Fibroblast of lung (primary cell): ENCODE measurements around the gene CFAP107. TPM values are rescaled to one million over a fixed set of nuclear protein-coding genes. Genes with fewer than 3 reads are reported as not detected.

ENCODE experiments used
- DNase-seq, 2 donors: peaks; one replicate each; pipeline versions ENCODE4 v3.0.0 to v3.0.0-alpha.2; 2010; ENCODE audit warnings: low read depth in 2 of 2
- H2AFZ ChIP-seq: 2 replicates; pipeline ENCODE4 v1.5.1; 2012; ENCODE audit warnings: low read length, control low read depth, inconsistent platforms
- H3K27ac ChIP-seq: 2 replicates; pipeline ENCODE4 v1.5.1; 2011; ENCODE audit warnings: low read length, control low read depth; ENCODE audit not compliant: insufficient read depth
- H3K27me3 ChIP-seq: 2 replicates; pipeline ENCODE4 v1.5.1; 2011; ENCODE audit warnings: mild to moderate bottlenecking, low read length; ENCODE audit not compliant: control insufficient read depth, insufficient read depth
- H3K36me3 ChIP-seq: 2 replicates; pipeline ENCODE4 v1.5.1; 2011; ENCODE audit warnings: low read length; ENCODE audit not compliant: control insufficient read depth, insufficient read depth
- H3K4me1 ChIP-seq: 2 replicates; pipeline ENCODE4 v1.5.1; 2011; ENCODE audit warnings: low read length; ENCODE audit not compliant: control insufficient read depth, insufficient read depth; ENCODE audit errors: extremely low read depth
- H3K4me2 ChIP-seq: 2 replicates; pipeline ENCODE4 v1.5.1; 2011; ENCODE audit warnings: low read length, control low read depth; ENCODE audit not compliant: insufficient read depth; ENCODE audit errors: extremely low read depth
- H3K4me3 ChIP-seq, 4 experiments: fragments of 200-600 bp in 1 of 4; sonication (generic) in 1 of 4; replicated peaks in 1 of 4; 2 replicates each; pipeline ENCODE4 v1.5.1; 2011 to 2016; ENCODE audit warnings: low read length in 4 of 4, low read depth in 3 of 4, mild to moderate bottlenecking in 3 of 4, control low read depth in 2 of 4, inconsistent platforms in 1 of 4, mixed read lengths in 1 of 4; ENCODE audit not compliant: insufficient read depth in 1 of 4; ENCODE audit errors: control extremely low read depth in 1 of 4
- H3K79me2 ChIP-seq: 2 replicates; pipeline ENCODE4 v1.5.1; 2012; ENCODE audit warnings: mild to moderate bottlenecking, low read length, inconsistent platforms; ENCODE audit not compliant: control insufficient read depth, insufficient read depth
- H3K9ac ChIP-seq: 2 replicates; pipeline ENCODE4 v1.5.1; 2011; ENCODE audit warnings: mild to moderate bottlenecking, low read length, control low read depth; ENCODE audit not compliant: insufficient read depth
- H3K9me3 ChIP-seq: 2 replicates; pipeline ENCODE4 v1.5.1; 2012; ENCODE audit warnings: low read depth, low read length; ENCODE audit not compliant: control insufficient read depth, insufficient read depth
- H4K20me1 ChIP-seq: 2 replicates; pipeline ENCODE4 v1.5.1; 2011; ENCODE audit warnings: low read length; ENCODE audit not compliant: control insufficient read depth, insufficient read depth; ENCODE audit errors: extremely low read depth
- CTCF ChIP-seq, 2 donors: IDR thresholded peaks in 1 of 2; conservative IDR thresholded peaks in 1 of 2; 1 replicate in 1 of 2; 2 replicates in 1 of 2; pipeline ENCODE4 v1.5.1; 2011 to 2012; ENCODE audit warnings: low read length in 2 of 2, control low read depth in 1 of 2, inconsistent platforms in 1 of 2, low read depth in 1 of 2, mild to moderate bottlenecking in 1 of 2
- EZH2 ChIP-seq: IDR thresholded peaks from 2 replicates; pipeline ENCODE4 v1.5.1; 2012; ENCODE audit warnings: low read length, control low read depth, mild to moderate bottlenecking; ENCODE audit errors: missing control alignments
- polyA plus RNA-seq, 2 donors: library from polyadenylated mRNA; depleted of rRNA in 1 of 2; stranded (reverse) in 1 of 2; unstranded in 1 of 2; fragments of >200 nt; gene quantifications; 2 replicates each; pipeline ENCODE4 v1.2.1, GENCODE V29; 2011 to 2012; ENCODE audit warnings: missing spikeins in 1 of 2
- total RNA-seq: library from RNA; depleted of rRNA; stranded (reverse); fragments of >200 nt; gene quantifications from 2 replicates; pipeline ENCODE4 v1.2.1, GENCODE V29; 2014

The CFAP107 gene
- total and polyA plus RNA-seq, 2 donors (not counting 1 experiment from before 2014, with no cell fraction given), result not detected

- no peak for TF ChIP-seq CTCF (conservative IDR thresholded peaks at IDR 0.05 in 1 of 2, IDR thresholded peaks at IDR 0.05 in 1 of 2; ENCODE audit: low read depth in 1 of 2, low read length in 2 of 2)
- Histone ChIP-seq H4K20me1 (no peaks in the 10 kb centered on the region), H3K4me3 (no peak overlapping the region), H3K4me1 (no peaks in the 10 kb centered on the region), H3K27ac (no peak overlapping the region), H3K27me3 (no peaks in the 10 kb centered on the region), H3K79me2 (no peaks in the 10 kb centered on the region), H3K4me2 (no peak overlapping the region), H3K9me3 (no peaks in the 10 kb centered on the region), H3K9ac (no peak overlapping the region), H2AFZ (no peak overlapping the region), H3K36me3 (no peaks in the 10 kb centered on the region)
- no peak for DNase-seq
These were observed 11.8 kb downstream of the CFAP107 start for GRCh38 chr1:12757836-12758235.

DNA sequence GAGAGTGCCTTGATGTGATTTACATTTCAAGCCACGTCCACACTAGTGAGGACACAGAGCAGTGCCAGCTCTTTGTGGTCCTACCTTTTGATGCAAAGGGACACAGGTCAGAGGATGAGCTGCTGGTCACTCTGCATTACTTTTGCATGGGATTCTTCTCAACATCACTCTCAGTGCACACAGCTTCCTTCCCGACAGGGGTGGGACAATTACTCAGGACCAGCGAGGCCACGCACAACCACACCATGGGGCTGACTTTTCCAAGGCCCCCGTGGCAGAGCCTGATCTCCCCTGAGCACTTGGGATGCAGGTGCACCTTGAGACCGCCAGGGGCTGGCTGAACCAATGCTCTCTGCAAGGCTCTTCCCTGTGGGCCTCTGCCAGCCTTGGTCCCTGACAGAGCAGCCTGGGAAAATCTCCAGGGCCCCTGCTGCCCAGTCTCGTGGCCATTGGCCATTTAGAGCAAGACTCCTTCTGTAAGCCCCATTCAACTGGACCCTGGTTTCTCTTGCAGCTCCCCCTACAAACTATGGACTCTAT is 14.3 kb downstream of the CFAP107 start:
- no peak for DNase-seq
- Histone ChIP-seq H4K20me1 (no peaks in the 10 kb centered on the region), H3K9ac (no peak overlapping the region), H3K4me1 (no peaks in the 10 kb centered on the region), H3K9me3 (no peaks in the 10 kb centered on the region), H3K27ac (no peak overlapping the region), H3K79me2 (no peaks in the 10 kb centered on the region), H2AFZ (no peak overlapping the region), H3K4me2 (no peak overlapping the region), H3K4me3 (no peak overlapping the region), H3K36me3 (no peaks in the 10 kb centered on the region), H3K27me3 (no peaks in the 10 kb centered on the region)
- TF ChIP-seq CTCF (conservative IDR thresholded peaks at IDR 0.05 in 1 of 2, IDR thresholded peaks at IDR 0.05 in 1 of 2; ENCODE audit: low read depth in 1 of 2, low read length in 2 of 2) (no peak), EZH2 (no peak)

DNA sequence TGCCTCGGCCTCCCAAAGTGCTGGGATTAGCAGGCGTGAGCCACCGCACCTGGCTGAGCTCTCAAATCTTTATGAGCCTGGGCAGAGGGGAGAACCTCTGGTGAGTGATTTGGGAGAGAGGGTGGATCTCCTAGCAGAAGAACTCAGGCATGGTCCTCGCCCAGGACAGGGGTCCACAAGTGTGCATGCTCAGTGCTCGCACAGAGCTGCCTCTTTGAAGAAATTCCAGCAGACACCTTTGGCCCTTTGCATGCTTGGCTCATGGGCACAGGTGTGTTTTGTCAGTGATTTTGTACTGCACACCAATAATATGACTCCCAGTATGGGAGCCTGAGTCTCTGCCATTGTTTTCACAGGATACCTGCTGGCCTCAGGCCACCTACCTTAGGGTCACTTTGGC is 15.8 kb downstream of the CFAP107 start:
- H3K9me3 ChIP-seq, result no peaks in the 10 kb centered on the region
- H3K36me3 ChIP-seq, result no peaks in the 10 kb centered on the region
- no peaks in the 10 kb centered on the region for H3K27me3 ChIP-seq
- no peaks in the 10 kb centered on the region for H3K4me1 ChIP-seq
- H2AFZ ChIP-seq, result no peak overlapping the region
- H3K4me3 ChIP-seq, result no peak overlapping the region
- no peaks in the 10 kb centered on the region for H4K20me1 ChIP-seq
- no peak overlapping the region for H3K9ac ChIP-seq
- no peak for DNase-seq
- TF ChIP-seq EZH2, result no peak
- TF ChIP-seq CTCF (conservative IDR thresholded peaks at IDR 0.05 in 1 of 2, IDR thresholded peaks at IDR 0.05 in 1 of 2; ENCODE audit: low read depth in 1 of 2, low read length in 2 of 2), result no peak
- no peaks in the 10 kb centered on the region for H3K79me2 ChIP-seq
- no peak overlapping the region for H3K4me2 ChIP-seq
- H3K27ac ChIP-seq, result no peak overlapping the region
